Stimulated activated naive B cell treated with anti-CD40 and anti-IgM and Interleukin-4, amounts not matched to agents 10 μg/mL and 1 μg/mL and 100 μg/mL, for 72 hours (primary cell): ENCODE measurements around the gene MACROD2.

Source experiments
- ATAC-seq, 2 donors: fragments of 150-1000 bp; cut with Tn5 transposase; replicated peaks; 2 replicates each; pipeline ENCODE4 v1.10.0; 2021; ENCODE audit warnings: moderate library complexity in 1 of 2
- DNase-seq: peaks from one replicate; pipeline ENCODE4 v3.0.0; 2021
- H3K27ac Mint-ChIP-seq: one replicate; pipeline ENCODE4 v1.8.0; 2022; ENCODE audit warnings: mild to moderate bottlenecking, mixed read lengths
- H3K27me3 Mint-ChIP-seq, 2 donors: one replicate each; pipeline ENCODE4 v1.8.0; 2022; ENCODE audit warnings: mixed read lengths in 2 of 2
- H3K36me3 Mint-ChIP-seq, 2 donors: one replicate each; pipeline ENCODE4 v1.8.0; 2022; ENCODE audit warnings: mixed read lengths in 2 of 2, mild to moderate bottlenecking in 1 of 2
- H3K4me1 Mint-ChIP-seq, 2 donors: one replicate each; pipeline ENCODE4 v1.8.0; 2022; ENCODE audit warnings: mixed read lengths in 2 of 2, mild to moderate bottlenecking in 1 of 2
- H3K4me3 Mint-ChIP-seq, 2 donors: one replicate each; pipeline ENCODE4 v1.8.0; 2022; ENCODE audit warnings: mild to moderate bottlenecking in 2 of 2, mixed read lengths in 2 of 2, moderate library complexity in 1 of 2
- H3K9me3 Mint-ChIP-seq, 2 donors: one replicate each; pipeline ENCODE4 v1.8.0; 2022; ENCODE audit warnings: mixed read lengths in 2 of 2, mild to moderate bottlenecking in 1 of 2

The MACROD2 gene

DNA sequence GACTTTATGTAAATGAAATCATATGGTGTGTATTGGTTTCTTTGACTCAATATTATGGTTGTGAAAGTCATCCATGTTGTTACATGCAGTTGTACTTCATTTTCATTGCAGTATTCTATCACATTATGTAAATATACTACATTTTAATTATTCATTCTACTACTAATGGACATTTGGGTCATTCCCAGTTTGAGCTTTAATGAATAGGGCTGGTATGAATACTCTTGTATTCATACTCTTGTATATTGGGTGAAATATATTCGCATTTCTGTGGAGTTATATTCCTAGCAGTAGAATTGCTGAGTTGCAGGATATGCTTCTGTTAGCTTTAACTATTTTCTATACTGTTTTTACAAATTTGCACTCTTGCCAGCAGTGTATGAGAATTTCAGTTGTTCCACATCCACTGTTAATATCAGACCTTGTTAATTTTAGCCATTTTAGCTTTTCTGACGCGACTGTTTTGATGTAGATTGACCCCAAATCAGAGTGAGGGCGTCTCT lies 1633.6 kb downstream of the MACROD2 start:
- H3K27me3 Mint-ChIP-seq = peaks cover 20 to 44% of the 10 kb centered on the region in 2 donors
- no peak for DNase-seq
- peaks cover 1 to 3% of the 10 kb centered on the region in 2 donors for H3K9me3 Mint-ChIP-seq
- no peaks in the 10 kb centered on the region for H3K4me1 Mint-ChIP-seq
- ATAC-seq = no peak
- no peak overlapping the region for H3K4me3 Mint-ChIP-seq
- H3K36me3 Mint-ChIP-seq = no peaks in the 10 kb centered on the region
- no peak overlapping the region for H3K27ac Mint-ChIP-seq

DNA sequence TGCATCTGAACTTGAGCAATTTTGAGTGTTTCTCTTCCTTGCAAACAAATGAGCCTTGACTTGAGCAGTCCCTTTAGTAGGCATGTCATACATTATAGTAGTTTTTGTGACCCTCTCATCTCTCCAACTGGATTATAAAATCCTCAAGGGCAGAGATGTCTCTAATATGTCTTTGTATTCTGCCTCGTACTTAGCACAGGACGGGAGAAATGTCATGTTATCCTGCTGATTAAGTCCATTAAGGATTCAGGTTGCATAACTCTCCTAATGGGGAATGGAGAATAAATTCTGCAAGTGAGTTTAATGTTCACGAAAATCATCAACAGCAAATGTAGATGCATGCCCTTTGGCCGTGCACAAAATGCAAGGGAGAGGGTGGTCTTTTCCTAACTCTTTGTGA lies 1635.0 kb downstream of the MACROD2 start:
- Mint-ChIP-seq H3K27ac (no peak overlapping the region), H3K9me3 (peaks cover 1 to 3% of the 10 kb centered on the region in 2 donors), H3K4me1 (no peaks in the 10 kb centered on the region), H3K4me3 (no peak overlapping the region), H3K36me3 (no peaks in the 10 kb centered on the region), H3K27me3 (peaks cover 14 to 44% of the 10 kb centered on the region in 2 donors)
- no peak for DNase-seq
- ATAC-seq = no peak

DNA sequence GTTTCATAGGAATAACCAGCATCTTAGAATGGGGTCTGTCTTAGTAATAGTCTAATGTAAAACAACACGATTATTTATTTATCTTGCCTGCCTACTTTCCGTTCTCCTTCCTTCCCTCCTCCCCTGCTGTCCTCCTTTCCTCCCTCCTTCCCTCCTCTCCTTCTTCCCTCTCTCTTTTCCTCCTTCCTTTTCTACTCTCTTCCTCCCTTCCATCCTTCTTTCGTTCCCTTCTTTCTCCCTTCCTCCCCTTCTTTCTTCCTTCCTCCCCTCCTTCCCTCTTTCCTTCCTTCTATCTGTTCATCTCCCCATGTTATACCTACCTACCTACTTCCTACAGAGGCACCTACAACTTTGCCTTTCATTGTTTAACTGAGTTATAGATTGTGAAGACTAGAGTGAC lies 1637.4 kb downstream of the MACROD2 start:
- no peak overlapping the region for H3K4me3 Mint-ChIP-seq
- DNase-seq (no peak), ATAC-seq (no peak)
- no peaks in the 10 kb centered on the region for H3K9me3 Mint-ChIP-seq
- H3K4me1 Mint-ChIP-seq = no peaks in the 10 kb centered on the region
- no peak overlapping the region for H3K27ac Mint-ChIP-seq
- H3K36me3 Mint-ChIP-seq = no peaks in the 10 kb centered on the region
- peaks cover 14 to 34% of the 10 kb centered on the region in 2 donors for H3K27me3 Mint-ChIP-seq

DNA sequence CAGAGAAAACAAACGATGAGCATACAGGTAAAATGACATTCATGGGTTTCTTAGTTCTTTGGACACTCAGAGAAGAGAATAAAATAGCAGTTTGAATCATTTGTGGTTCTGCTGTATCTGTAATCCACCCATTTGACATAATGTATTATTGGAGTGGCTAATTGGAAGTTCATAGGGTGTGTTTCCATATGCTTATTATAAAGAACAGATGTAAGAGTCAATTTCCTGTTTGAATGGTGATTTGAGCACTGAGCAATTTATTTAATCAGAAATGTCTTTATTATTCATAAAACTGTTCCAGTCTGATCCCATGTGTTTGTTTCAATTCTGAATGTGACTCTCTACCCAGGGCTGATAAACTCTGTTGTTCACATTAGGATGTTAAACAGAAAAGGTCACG lies 1638.8 kb downstream of the MACROD2 start:
- Mint-ChIP-seq H3K36me3 (no peaks in the 10 kb centered on the region), H3K27me3 (peaks cover 14 to 27% of the 10 kb centered on the region in 2 donors), H3K4me1 (no peaks in the 10 kb centered on the region), H3K9me3 (no peaks in the 10 kb centered on the region), H3K4me3 (no peak overlapping the region), H3K27ac (no peak overlapping the region)
- no peak for DNase-seq
- ATAC-seq = no peak

GRCh38 chr20:15637546-15637945 lies 1642.2 kb downstream of the MACROD2 start:
- ATAC-seq (no peak), DNase-seq (no peak)
- Mint-ChIP-seq H3K4me3 (no peak overlapping the region), H3K27ac (no peak overlapping the region), H3K27me3 (peaks cover 17 to 23% of the 10 kb centered on the region in 2 donors), H3K36me3 (no peaks in the 10 kb centered on the region), H3K9me3 (no peaks in the 10 kb centered on the region), H3K4me1 (no peaks in the 10 kb centered on the region)

- Mint-ChIP-seq H3K27me3 (peaks cover 11 to 18% of the 10 kb centered on the region in 2 donors), H3K9me3 (no peaks in the 10 kb centered on the region), H3K27ac (no peak overlapping the region), H3K4me3 (no peak overlapping the region), H3K4me1 (peaks cover 0 to 2% of the 10 kb centered on the region in 2 donors), H3K36me3 (no peaks in the 10 kb centered on the region)
- DNase-seq (no peak), ATAC-seq (no peak)
These were observed 1642.8 kb downstream of the MACROD2 start for GRCh38 chr20:15637950-15638754.

DNA sequence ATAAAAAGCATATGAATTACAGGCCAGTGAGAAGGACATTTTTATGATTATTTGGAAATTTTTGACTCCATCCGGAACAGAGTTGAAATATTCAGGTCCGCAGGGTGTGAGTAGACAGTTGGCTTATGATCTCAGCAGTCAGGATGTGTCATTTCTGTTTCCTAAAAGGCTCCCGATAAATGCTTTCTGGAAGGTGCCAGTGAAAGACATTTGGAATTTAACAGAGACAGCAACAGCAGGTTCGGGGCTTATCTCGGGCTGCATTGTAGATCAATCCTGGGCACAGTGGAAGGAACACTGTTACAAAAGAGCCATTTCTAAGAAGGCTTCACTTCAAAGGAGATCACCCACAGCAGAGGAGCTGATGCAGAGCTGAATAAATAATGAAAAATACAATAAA lies 1643.5 kb downstream of the MACROD2 start:
- H3K27ac Mint-ChIP-seq = no peak overlapping the region
- DNase-seq (no peak), ATAC-seq (no peak)
- H3K36me3 Mint-ChIP-seq = no peaks in the 10 kb centered on the region
- peaks cover 0 to 3% of the 10 kb centered on the region in 2 donors for H3K4me1 Mint-ChIP-seq
- no peak overlapping the region for H3K4me3 Mint-ChIP-seq
- H3K9me3 Mint-ChIP-seq = no peaks in the 10 kb centered on the region
- H3K27me3 Mint-ChIP-seq = peaks cover 7 to 17% of the 10 kb centered on the region in 2 donors

DNA sequence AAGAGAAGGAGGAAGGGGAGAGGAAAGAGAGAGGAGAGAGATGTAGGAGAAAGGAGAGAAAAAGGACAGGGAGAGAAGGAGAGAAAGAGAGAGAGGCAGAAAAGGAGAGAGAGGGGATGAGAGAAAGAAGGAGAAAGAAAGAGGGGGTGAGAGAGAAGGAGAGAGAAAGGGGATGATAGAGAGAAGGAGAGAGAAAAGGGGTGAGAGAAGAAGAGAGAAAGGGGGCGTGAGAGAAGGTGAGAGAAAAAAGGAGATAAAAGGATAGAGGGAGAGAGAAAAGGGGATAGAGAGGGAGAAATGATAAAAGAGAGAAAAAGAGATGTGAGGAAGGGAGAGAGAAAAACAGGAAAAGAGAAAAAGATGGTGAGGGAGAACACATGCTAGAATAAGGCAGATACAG lies 1644.5 kb downstream of the MACROD2 start:
- ATAC-seq (no peak), DNase-seq (no peak)
- Mint-ChIP-seq H3K27me3 (peaks cover 7 to 14% of the 10 kb centered on the region in 2 donors), H3K36me3 (no peaks in the 10 kb centered on the region), H3K27ac (no peak overlapping the region), H3K4me1 (peaks cover 0 to 3% of the 10 kb centered on the region in 2 donors), H3K4me3 (no peak overlapping the region), H3K9me3 (no peaks in the 10 kb centered on the region)

- Mint-ChIP-seq H3K27ac (no peak overlapping the region), H3K9me3 (no peaks in the 10 kb centered on the region), H3K4me3 (no peak overlapping the region), H3K4me1 (peaks cover 0 to 3% of the 10 kb centered on the region in 2 donors), H3K27me3 (peaks cover 7 to 9% of the 10 kb centered on the region in 2 donors), H3K36me3 (no peaks in the 10 kb centered on the region)
- no peak for DNase-seq
- ATAC-seq = no peak
These were observed 1646.8 kb downstream of the MACROD2 start for GRCh38 chr20:15642109-15642508.

- H3K27me3 Mint-ChIP-seq = peaks cover 7 to 9% of the 10 kb centered on the region in 2 donors
- no peak overlapping the region for H3K27ac Mint-ChIP-seq
- H3K36me3 Mint-ChIP-seq = no peaks in the 10 kb centered on the region
- no peaks in the 10 kb centered on the region for H3K9me3 Mint-ChIP-seq
- H3K4me3 Mint-ChIP-seq = no peak overlapping the region
- H3K4me1 Mint-ChIP-seq = peaks cover 0 to 3% of the 10 kb centered on the region in 2 donors
- ATAC-seq = no peak
- no peak for DNase-seq
These were observed 1647.4 kb downstream of the MACROD2 start for GRCh38 chr20:15642676-15643075.

GRCh38 chr20:15643713-15644112 lies 1648.4 kb downstream of the MACROD2 start:
- Mint-ChIP-seq H3K9me3 (no peaks in the 10 kb centered on the region), H3K27ac (no peak overlapping the region), H3K36me3 (no peaks in the 10 kb centered on the region), H3K4me1 (peaks cover 0 to 3% of the 10 kb centered on the region in 2 donors), H3K4me3 (no peak overlapping the region), H3K27me3 (peaks cover 7 to 9% of the 10 kb centered on the region in 2 donors)
- DNase-seq = no peak
- ATAC-seq = peak in 1 of 2 donors; percentile 39

- H3K27ac Mint-ChIP-seq = no peak overlapping the region
- no peak overlapping the region for H3K4me3 Mint-ChIP-seq
- DNase-seq (no peak), ATAC-seq (no peak)
- no peaks in the 10 kb centered on the region for H3K9me3 Mint-ChIP-seq
- peaks cover 3 to 5% of the 10 kb centered on the region in 2 donors for H3K4me1 Mint-ChIP-seq
- no peaks in the 10 kb centered on the region for H3K27me3 Mint-ChIP-seq
- no peaks in the 10 kb centered on the region for H3K36me3 Mint-ChIP-seq
These were observed 1650.5 kb downstream of the MACROD2 start for GRCh38 chr20:15645816-15646215.

DNA sequence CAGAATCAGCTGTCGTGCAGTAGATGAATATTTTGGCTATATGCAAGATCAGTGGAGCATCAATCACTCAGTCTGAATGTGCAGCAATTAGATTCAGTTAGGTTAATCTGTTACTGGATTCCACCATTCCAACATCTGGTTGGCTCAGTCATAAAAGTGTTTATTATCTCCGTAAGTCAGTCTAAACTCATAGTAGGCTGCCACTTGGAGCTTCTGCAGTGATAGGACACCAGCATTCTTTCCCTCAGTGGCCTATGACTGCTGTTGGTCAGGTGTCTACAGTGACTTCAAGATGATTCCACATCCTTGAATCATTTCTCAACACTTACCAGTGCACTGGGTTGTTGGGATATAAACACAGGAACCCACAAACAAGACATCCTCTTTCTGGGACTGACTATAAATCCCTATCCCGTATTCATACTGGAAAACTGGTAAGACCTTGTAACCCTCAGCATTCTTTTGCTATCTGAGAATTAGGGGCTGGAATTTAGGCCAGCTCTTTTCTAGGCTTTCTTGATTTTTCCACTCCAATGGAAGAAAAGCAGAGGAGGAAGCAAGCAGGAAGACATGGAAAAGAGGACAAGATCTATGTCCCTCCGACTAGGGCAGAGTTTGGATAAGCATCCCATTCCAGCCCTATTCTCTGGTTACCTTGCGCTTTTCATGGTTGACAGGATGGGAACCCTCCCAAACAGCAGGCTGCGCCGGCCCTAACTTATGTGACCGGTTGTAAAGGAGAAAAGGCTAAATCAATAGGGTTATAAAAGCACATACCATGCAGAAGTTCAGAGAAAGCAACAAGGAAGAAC lies 1658.3 kb downstream of the MACROD2 start:
- Mint-ChIP-seq H3K4me3 (no peak overlapping the region), H3K4me1 (peaks cover 3 to 8% of the 10 kb centered on the region in 2 donors), H3K36me3 (no peaks in the 10 kb centered on the region), H3K27ac (no peak overlapping the region), H3K9me3 (no peaks in the 10 kb centered on the region), H3K27me3 (peaks cover 0 to 6% of the 10 kb centered on the region in 2 donors)
- ATAC-seq (no peak), DNase-seq (no peak)

DNA sequence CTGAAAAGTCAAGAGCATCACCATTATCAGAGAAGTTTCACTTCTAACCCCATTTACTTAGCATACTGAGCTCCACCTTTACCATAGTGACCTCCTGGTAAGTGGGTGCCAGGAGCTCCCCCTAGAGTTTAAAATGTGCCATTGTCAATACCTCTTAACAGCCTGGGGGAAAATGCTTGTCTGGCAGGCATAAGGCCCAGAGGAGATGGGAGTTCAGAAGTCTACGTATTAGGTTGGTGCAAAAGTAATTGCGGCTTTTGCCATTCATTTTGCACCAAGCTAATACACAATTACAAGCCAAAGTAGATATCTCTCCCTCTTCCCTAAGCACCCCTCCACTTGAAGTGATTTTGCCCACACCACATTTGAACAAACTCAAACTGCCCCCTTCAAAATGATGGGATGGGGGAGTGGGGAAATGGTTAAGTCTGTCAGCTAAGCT lies 1658.9 kb downstream of the MACROD2 start:
- H3K27me3 Mint-ChIP-seq = peaks cover 0 to 7% of the 10 kb centered on the region in 2 donors
- ATAC-seq (peak; percentile 99 to 100), DNase-seq (peak; percentile 48)
- peaks cover 3 to 5% of the 10 kb centered on the region in 2 donors for H3K4me1 Mint-ChIP-seq
- H3K4me3 Mint-ChIP-seq = no peak overlapping the region
- no peaks in the 10 kb centered on the region for H3K9me3 Mint-ChIP-seq
- H3K36me3 Mint-ChIP-seq = no peaks in the 10 kb centered on the region
- no peak overlapping the region for H3K27ac Mint-ChIP-seq
